H9 (cell line): ENCODE measurements around the gene FGB. TPM values are rescaled to one million over a fixed set of nuclear protein-coding genes. Genes with fewer than 3 reads are reported as not detected.
A peak's percentile ranks its signal among the peaks of the same experiment; 100 is the strongest.

Experiments
- DNase-seq: peaks from one replicate; pipeline ENCODE4 v3.0.0-alpha.2; 2017
- H2AFZ ChIP-seq: one replicate; pipeline ENCODE4 v1.6.1; 2013; ENCODE audit warnings: mild to moderate bottlenecking, low read length, control low read depth, moderate library complexity
- H2AK5ac ChIP-seq: 2 replicates; pipeline ENCODE4 v1.6.1; 2013; ENCODE audit warnings: low read length, control low read depth, mixed read lengths; ENCODE audit not compliant: insufficient read length
- H2BK120ac ChIP-seq: one replicate; pipeline ENCODE4 v1.6.1; 2013; ENCODE audit warnings: low read depth, mild to moderate bottlenecking, low read length, control low read depth, inconsistent platforms; ENCODE audit not compliant: poor library complexity, severe bottlenecking
- H2BK12ac ChIP-seq: 2 replicates; pipeline ENCODE4 v1.6.1; 2013; ENCODE audit warnings: low read length, control low read depth, mixed read lengths, low read depth; ENCODE audit not compliant: insufficient read length
- H2BK15ac ChIP-seq: 2 replicates; pipeline ENCODE4 v1.6.1; 2013; ENCODE audit warnings: low read depth, low read length, control low read depth
- H2BK20ac ChIP-seq: one replicate; pipeline ENCODE4 v1.6.1; 2013; ENCODE audit warnings: low read depth, mild to moderate bottlenecking, low read length, control low read depth, inconsistent platforms; ENCODE audit not compliant: poor library complexity, severe bottlenecking
- H2BK5ac ChIP-seq: 2 replicates; pipeline ENCODE4 v1.6.1; 2013; ENCODE audit warnings: low read length, control low read depth, mixed read lengths; ENCODE audit not compliant: insufficient read length
- H3K14ac ChIP-seq: 2 replicates; pipeline ENCODE4 v1.6.1; 2013; ENCODE audit warnings: low read length, control low read depth; ENCODE audit not compliant: insufficient read depth
- H3K18ac ChIP-seq: 2 replicates; pipeline ENCODE4 v1.6.1; 2013; ENCODE audit warnings: low read depth, mild to moderate bottlenecking, mixed read lengths, low read length, control low read depth; ENCODE audit not compliant: insufficient read length
- H3K23ac ChIP-seq: 2 replicates; pipeline ENCODE4 v1.6.1; 2013; ENCODE audit warnings: low read length, control low read depth, mixed read lengths, low read depth; ENCODE audit not compliant: insufficient read length
- H3K23me2 ChIP-seq: 2 replicates; pipeline ENCODE4 v1.6.1; 2013; ENCODE audit warnings: low read depth, mild to moderate bottlenecking, mixed read lengths, low read length, control low read depth; ENCODE audit not compliant: insufficient read length, poor library complexity, severe bottlenecking
- H3K27ac ChIP-seq: 2 replicates; pipeline ENCODE4 v1.5.1; 2013; ENCODE audit warnings: low read length, control low read depth, mixed read lengths, low read depth; ENCODE audit not compliant: insufficient read length
- H3K27me3 ChIP-seq: 2 replicates; pipeline ENCODE4 v1.6.1; 2013; ENCODE audit warnings: low read length, control low read depth, inconsistent platforms; ENCODE audit not compliant: insufficient read depth
- H3K4ac ChIP-seq: 2 replicates; pipeline ENCODE4 v1.6.1; 2013; ENCODE audit warnings: low read depth, mild to moderate bottlenecking, control low read depth, inconsistent platforms, low read length, moderate library complexity
- H3K4me1 ChIP-seq: 2 replicates; pipeline ENCODE4 v1.6.1; 2013; ENCODE audit warnings: low read length, control low read depth, inconsistent platforms; ENCODE audit not compliant: insufficient read depth
- H3K4me2 ChIP-seq: 2 replicates; pipeline ENCODE4 v1.6.1; 2013; ENCODE audit warnings: low read length, control low read depth, mixed read lengths; ENCODE audit not compliant: insufficient read length, insufficient read depth
- H3K56ac ChIP-seq: 2 replicates; pipeline ENCODE4 v1.6.1; 2013; ENCODE audit warnings: low read depth, mild to moderate bottlenecking, mixed read lengths, low read length, control low read depth; ENCODE audit not compliant: insufficient read length
- H3K79me1 ChIP-seq: 2 replicates; pipeline ENCODE4 v1.6.1; 2013; ENCODE audit warnings: low read depth, mild to moderate bottlenecking, moderate library complexity, low read length, control low read depth, inconsistent platforms; ENCODE audit not compliant: insufficient read depth, poor library complexity, severe bottlenecking
- H3K79me2 ChIP-seq: 2 replicates; pipeline ENCODE4 v1.6.1; 2013; ENCODE audit warnings: low read length, control low read depth, inconsistent platforms; ENCODE audit not compliant: insufficient read depth
- H3K9ac ChIP-seq: 2 replicates; pipeline ENCODE4 v1.6.1; 2013; ENCODE audit warnings: low read length, control low read depth, mixed read lengths; ENCODE audit not compliant: insufficient read length; ENCODE audit errors: extremely low read depth
- H3K9me3 ChIP-seq: one replicate; pipeline ENCODE4 v1.6.1; 2013; ENCODE audit warnings: low read depth, low read length, inconsistent platforms; ENCODE audit not compliant: control insufficient read depth
- H3T11ph ChIP-seq: one replicate; pipeline ENCODE4 v1.6.1; 2013; ENCODE audit warnings: mild to moderate bottlenecking, low read length, control low read depth, inconsistent platforms
- H4K20me1 ChIP-seq: one replicate; pipeline ENCODE4 v1.6.1; 2013; ENCODE audit not compliant: control insufficient read depth, insufficient read length, insufficient read depth
- H4K5ac ChIP-seq: 2 replicates; pipeline ENCODE4 v1.6.1; 2013; ENCODE audit warnings: low read depth, mild to moderate bottlenecking, mixed read lengths, low read length, control low read depth; ENCODE audit not compliant: insufficient read length
- H4K8ac ChIP-seq: replicated peaks from 2 replicates; pipeline ENCODE4 v1.6.1; 2013; ENCODE audit warnings: low read length, control low read depth, mixed read lengths, low read depth; ENCODE audit not compliant: insufficient read length
- H4K91ac ChIP-seq: 2 replicates; pipeline ENCODE4 v1.6.1; 2013; ENCODE audit warnings: low read depth, mild to moderate bottlenecking, moderate library complexity, mixed read lengths, low read length, control low read depth; ENCODE audit not compliant: insufficient read length
- H3K27ac Mint-ChIP-seq, 3 experiments: 2 replicates in 2 of 3; 3 replicates in 1 of 3; pipeline ENCODE4 v1.8.0; 2020 to 2021; ENCODE audit warnings: mixed read lengths in 3 of 3, mild to moderate bottlenecking in 1 of 3, moderate library complexity in 1 of 3
- H3K27me3 Mint-ChIP-seq: 2 replicates; pipeline ENCODE4 v1.8.0; 2021; ENCODE audit warnings: low read depth, mild to moderate bottlenecking, moderate library complexity, mixed read lengths
- H3K36me3 Mint-ChIP-seq, 3 experiments: 2 replicates in 2 of 3; 3 replicates in 1 of 3; pipeline ENCODE4 v1.8.0; 2020 to 2021; ENCODE audit warnings: low read depth in 3 of 3, mixed read lengths in 3 of 3; ENCODE audit not compliant: insufficient read depth in 1 of 3
- H3K4me1 Mint-ChIP-seq, 2 experiments: 2 replicates each; pipeline ENCODE4 v1.8.0; 2020; ENCODE audit warnings: mixed read lengths in 2 of 2
- H3K4me3 Mint-ChIP-seq, 2 experiments: 2 replicates in 1 of 2; 3 replicates in 1 of 2; pipeline ENCODE4 v1.8.0; 2020 to 2021; ENCODE audit warnings: mild to moderate bottlenecking in 2 of 2, mixed read lengths in 2 of 2, moderate library complexity in 1 of 2
- H3K9me3 Mint-ChIP-seq, 2 experiments: 2 replicates in 1 of 2; 3 replicates in 1 of 2; pipeline ENCODE4 v1.8.0; 2020; ENCODE audit warnings: mild to moderate bottlenecking in 2 of 2, mixed read lengths in 2 of 2, moderate library complexity in 1 of 2
- CTCF ChIP-seq: fragments of 200-600 bp; sonication (generic); conservative IDR thresholded peaks from 3 replicates; pipeline ENCODE4 v1.8.0; 2021; ENCODE audit warnings: antibody characterized with exemption, mild to moderate bottlenecking
- WGBS: extraction: QIAGEN DNeasy Blood & Tissue Kit; methylation state at CpG from one replicate; pipeline ENCODE4 v1.1.7; 2013; ENCODE audit warnings: missing lambda C conversion rate, low lambda C conversion rate, mixed read lengths; ENCODE audit not compliant: insufficient read length; ENCODE audit errors: extremely low coverage; 5-methylcytosine and 5-hydroxymethylcytosine counted together
- total RNA-seq: library from RNA; stranded (reverse); gene quantifications from 2 replicates; pipeline ENCODE4 v1.2.1, GENCODE V29; 2021

The FGB gene
- total RNA-seq, 1 experiment from 2014 or later: not detected

- H2BK20ac ChIP-seq: no peak overlapping the region
- no peak overlapping the region for H4K5ac ChIP-seq
- H2BK12ac ChIP-seq: no peak overlapping the region
- H2BK15ac ChIP-seq: no peak overlapping the region
- H3K79me2 ChIP-seq: no peaks in the 10 kb centered on the region
- Mint-ChIP-seq H3K9me3 (no peaks in the 10 kb centered on the region), H3K27ac (peak overlapping the region in 1 of 3 experiments; percentile 72; a peak in 1 of 7 replicates), H3K4me1 (peaks cover 0 to 4% of the 10 kb centered on the region in 2 experiments; a peak in 2 of 4 replicates), H3K36me3 (no peaks in the 10 kb centered on the region), H3K27me3 (no peaks in the 10 kb centered on the region), H3K4me3 (no peak overlapping the region)
- WGBS: no CpG with 5 or more reads among the region's 6 CpGs
- H3K27me3 ChIP-seq: no peaks in the 10 kb centered on the region
- H3K79me1 ChIP-seq: no peaks in the 10 kb centered on the region
- H4K91ac ChIP-seq: no peak overlapping the region
- H2BK5ac ChIP-seq: no peak overlapping the region
- H2AFZ ChIP-seq: no peak overlapping the region
- H2AK5ac ChIP-seq: no peak overlapping the region
- no peak overlapping the region for H3T11ph ChIP-seq
- H3K4ac ChIP-seq: no peak overlapping the region
- no peak overlapping the region for H3K4me2 ChIP-seq
- no peaks in the 10 kb centered on the region for H3K9me3 ChIP-seq
- no peaks in the 10 kb centered on the region for H3K4me1 ChIP-seq
- no peaks in the 10 kb centered on the region for H4K20me1 ChIP-seq
- H3K18ac ChIP-seq: no peak overlapping the region
- H3K27ac ChIP-seq: no peak overlapping the region
- H4K8ac ChIP-seq: no peak overlapping the region
- H3K56ac ChIP-seq: no peak overlapping the region
- H2BK120ac ChIP-seq: no peak overlapping the region
- DNase-seq: no peak
- no peak for TF ChIP-seq CTCF
- H3K14ac ChIP-seq: no peak overlapping the region
- no peaks in the 10 kb centered on the region for H3K23me2 ChIP-seq
- H3K9ac ChIP-seq: no peak overlapping the region
- H3K23ac ChIP-seq: no peak overlapping the region
These were observed 2.9 kb downstream of the FGB start for GRCh38 chr4:154565704-154566103.
